ENCODE data around the gene GEMIN7.

- TF ChIP-seq CTCF (IDR thresholded peaks at IDR 0.05; ENCODE audit: low read length) (no peak), EZH2 (IDR thresholded peaks at IDR 0.05; ENCODE audit: borderline replicate concordance, low read length) (no peak)
Observed at GRCh38 chr19:45066921-45067661, 12.0 kb upstream of the GEMIN7 start.

Measured in OCI-LY1 (cell line).